Panc1 (cell line): ENCODE data around the gene RAMP1. TPM values are rescaled to one million over a fixed set of nuclear protein-coding genes. Genes with fewer than 3 reads are reported as not detected.

ENCODE experiments used
- ATAC-seq: fragments of 200-7000 bp; cut with Tn5 transposase; 2 replicates; pipeline ENCODE4 v1.9.1; 2020; ENCODE audit warnings: mild to moderate bottlenecking, moderate library complexity
- BruUV-seq: library from RNA; stranded (reverse); fragments of 400-500 nt; replicated peaks from 2 replicates; lab custom pipeline; 2021; lab: Mats Ljungman, UMichigan
- CTCF ChIA-PET: fragments of 300-600 bp; sonication (Branson Sonifier 250); formaldehyde crosslinking; loops from one replicate; lab custom pipeline; 2022; ENCODE audit warnings: antibody characterized with exemption; lab: Charles Lee
- POLR2A ChIA-PET: fragments of 300-600 bp; sonication (Branson Sonifier 250); formaldehyde crosslinking; loops from one replicate; lab custom pipeline; 2022; ENCODE audit warnings: antibody characterized with exemption; lab: Charles Lee
- DNase-seq: peaks from one replicate; pipeline ENCODE4 v3.0.0-alpha.2; 2010; ENCODE audit warnings: low read depth, low spot score
- H3K27ac ChIP-seq: 2 replicates; pipeline ENCODE4 v1.5.1; 2011; ENCODE audit warnings: mild to moderate bottlenecking, low read length, inconsistent platforms
- H3K27me3 ChIP-seq: fragments of 200-500 bp; sonication (Bioruptor generic); 2 replicates; pipeline ENCODE4 v1.6.0; 2014; ENCODE audit warnings: low read length, inconsistent platforms; ENCODE audit not compliant: control insufficient read depth, insufficient read depth
- H3K36me3 ChIP-seq: fragments of 200-500 bp; sonication (Bioruptor generic); 2 replicates; pipeline ENCODE4 v1.5.1; 2014; ENCODE audit warnings: inconsistent platforms, mild to moderate bottlenecking, low read length, moderate library complexity; ENCODE audit not compliant: control insufficient read depth, insufficient read depth
- H3K4me1 ChIP-seq: 2 replicates; pipeline ENCODE4 v1.5.1; 2011; ENCODE audit warnings: inconsistent platforms, mild to moderate bottlenecking, low read length, moderate library complexity; ENCODE audit not compliant: control insufficient read depth, insufficient read depth
- H3K4me3 ChIP-seq, 2 experiments: 2 replicates each; pipeline ENCODE4 v1.5.1; 2011 to 2012; ENCODE audit warnings: low read depth in 2 of 2, low read length in 2 of 2, mild to moderate bottlenecking in 2 of 2, inconsistent platforms in 1 of 2, moderate library complexity in 1 of 2
- H3K9me3 ChIP-seq: fragments of 200-500 bp; sonication (Bioruptor generic); 2 replicates; pipeline ENCODE4 v1.5.1; 2014; ENCODE audit warnings: low read depth, mild to moderate bottlenecking, inconsistent platforms, low read length, moderate library complexity; ENCODE audit not compliant: control insufficient read depth, insufficient read depth
- POLR2AphosphoS5 ChIP-seq: IDR thresholded peaks from 2 replicates; pipeline ENCODE4 v1.6.1; 2012; ENCODE audit warnings: mild to moderate bottlenecking, low read depth, low read length, moderate library complexity
- SIN3A ChIP-seq: IDR thresholded peaks from 2 replicates; pipeline ENCODE4 v1.6.1; 2012; ENCODE audit warnings: low read depth, mild to moderate bottlenecking, low read length, moderate library complexity, borderline replicate concordance; ENCODE audit not compliant: insufficient read depth
- TCF7L2 ChIP-seq: IDR thresholded peaks from 2 replicates; pipeline ENCODE4 v1.6.1; 2011; ENCODE audit warnings: mild to moderate bottlenecking, low read depth, low read length, inconsistent platforms
- in situ Hi-C: cut with HindIII; loops from 2 replicates; pipeline ENCODE4 v1.10.0; 2016; ENCODE audit warnings: low sequenced_read_pairs, low pct_unique_long_range_greater_than_20kb
- intact Hi-C: fragments of 100-400 bp; cut with micrococcal nuclease; formaldehyde crosslinking; loops from one replicate; pipeline ENCODE4 v1.10.0; 2022; ENCODE audit not compliant: unreplicated experiment
- total RNA-seq: library from RNA; stranded (reverse); gene quantifications from one replicate; pipeline ENCODE4 v1.2.1, GENCODE V29; 2021; ENCODE audit not compliant: unreplicated experiment
- TF ChIP-seq, protein P1 (sequence below), 2 experiments: IDR thresholded peaks; 2 replicates each; pipeline ENCODE4 v1.6.1; 2011 to 2012; ENCODE audit warnings: low read depth in 2 of 2, control low read depth in 1 of 2, low read length in 1 of 2, mild to moderate bottlenecking in 1 of 2, moderate library complexity in 1 of 2; ENCODE audit not compliant: insufficient read depth in 1 of 2
- TF ChIP-seq, protein P2 (sequence below): fragments of 450-650 bp; IDR thresholded peaks from 2 replicates; pipeline ENCODE4 v1.5.1; 2017; ENCODE audit warnings: mild to moderate bottlenecking

Gene RAMP1
- total RNA-seq, 1 experiment from 2014 or later: 17.6 TPM

DNA sequence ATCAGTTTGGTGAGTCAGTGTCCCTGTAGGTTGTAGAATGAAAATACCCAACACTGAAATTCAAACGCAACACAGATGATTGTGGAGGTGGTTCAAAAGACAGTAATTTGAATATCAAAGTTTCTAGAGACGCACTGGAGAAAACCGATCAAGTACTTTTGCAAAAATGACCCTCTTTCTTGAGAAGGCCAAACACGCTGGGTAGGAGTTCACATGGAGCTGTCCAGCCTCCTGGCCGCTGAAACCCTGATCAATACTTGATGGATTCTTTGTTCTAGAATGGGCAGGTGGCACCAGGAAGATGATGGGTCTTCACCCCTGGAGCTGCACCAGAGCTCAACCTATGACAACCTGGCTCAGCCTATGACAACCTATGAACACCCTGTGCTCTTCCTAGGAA lies 67.7 kb downstream of the RAMP1 start:
- BruUV-seq: no TSS peak
- CTCF ChIA-PET: no interaction called here
- H3K27me3 ChIP-seq: no peaks in the 10 kb centered on the region
- POLR2A ChIA-PET: interaction anchor here (0.7 kb wide), 1 partner anchor 1729 kb away, joined by 3 read pairs; no protein-coding TSS in a partner anchor
- ATAC-seq (no peak), DNase-seq (no peak)
- H3K36me3 ChIP-seq: no peaks in the 10 kb centered on the region
- H3K4me1 ChIP-seq: 0 out of 2 replicates have a peak, but pooled peaks cover 4% of the 10 kb centered on the region
- intact Hi-C loops (no loop called here), in situ Hi-C loops (no loop called here)
- TF ChIP-seq TCF7L2: no peak
- TF ChIP-seq, protein P1, sequence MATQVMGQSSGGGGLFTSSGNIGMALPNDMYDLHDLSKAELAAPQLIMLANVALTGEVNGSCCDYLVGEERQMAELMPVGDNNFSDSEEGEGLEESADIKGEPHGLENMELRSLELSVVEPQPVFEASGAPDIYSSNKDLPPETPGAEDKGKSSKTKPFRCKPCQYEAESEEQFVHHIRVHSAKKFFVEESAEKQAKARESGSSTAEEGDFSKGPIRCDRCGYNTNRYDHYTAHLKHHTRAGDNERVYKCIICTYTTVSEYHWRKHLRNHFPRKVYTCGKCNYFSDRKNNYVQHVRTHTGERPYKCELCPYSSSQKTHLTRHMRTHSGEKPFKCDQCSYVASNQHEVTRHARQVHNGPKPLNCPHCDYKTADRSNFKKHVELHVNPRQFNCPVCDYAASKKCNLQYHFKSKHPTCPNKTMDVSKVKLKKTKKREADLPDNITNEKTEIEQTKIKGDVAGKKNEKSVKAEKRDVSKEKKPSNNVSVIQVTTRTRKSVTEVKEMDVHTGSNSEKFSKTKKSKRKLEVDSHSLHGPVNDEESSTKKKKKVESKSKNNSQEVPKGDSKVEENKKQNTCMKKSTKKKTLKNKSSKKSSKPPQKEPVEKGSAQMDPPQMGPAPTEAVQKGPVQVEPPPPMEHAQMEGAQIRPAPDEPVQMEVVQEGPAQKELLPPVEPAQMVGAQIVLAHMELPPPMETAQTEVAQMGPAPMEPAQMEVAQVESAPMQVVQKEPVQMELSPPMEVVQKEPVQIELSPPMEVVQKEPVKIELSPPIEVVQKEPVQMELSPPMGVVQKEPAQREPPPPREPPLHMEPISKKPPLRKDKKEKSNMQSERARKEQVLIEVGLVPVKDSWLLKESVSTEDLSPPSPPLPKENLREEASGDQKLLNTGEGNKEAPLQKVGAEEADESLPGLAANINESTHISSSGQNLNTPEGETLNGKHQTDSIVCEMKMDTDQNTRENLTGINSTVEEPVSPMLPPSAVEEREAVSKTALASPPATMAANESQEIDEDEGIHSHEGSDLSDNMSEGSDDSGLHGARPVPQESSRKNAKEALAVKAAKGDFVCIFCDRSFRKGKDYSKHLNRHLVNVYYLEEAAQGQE (IDR thresholded peaks at IDR 0.05; ENCODE audit: insufficient read depth in 1 of 2, low read depth in 2 of 2, low read length in 1 of 2): peak; percentile 76 to 79
- no peak overlapping the region for H3K27ac ChIP-seq
- no peak overlapping the region for H3K4me3 ChIP-seq
- H3K9me3 ChIP-seq: no peaks in the 10 kb centered on the region

DNA sequence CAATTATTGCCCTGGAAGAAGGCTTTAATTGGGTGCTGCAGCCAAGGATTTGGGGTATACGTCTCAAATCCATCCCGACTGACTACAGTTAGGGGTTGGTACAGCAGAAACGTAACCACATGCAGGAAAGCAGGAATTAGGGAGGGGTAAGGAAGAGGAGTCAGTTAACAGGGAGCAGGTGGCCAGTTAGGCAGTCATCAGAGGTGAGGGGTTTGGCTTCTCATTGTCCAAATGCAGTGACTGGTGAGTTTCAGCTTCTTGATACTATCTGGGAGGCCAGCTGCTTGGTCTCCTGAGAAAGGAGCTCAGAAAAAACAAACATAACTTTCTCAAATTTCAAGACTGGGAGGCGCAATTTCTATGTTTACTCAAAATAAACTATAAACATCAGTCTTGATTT lies 68.6 kb downstream of the RAMP1 start:
- H3K4me3 ChIP-seq: no peak overlapping the region
- in situ Hi-C loops: no loop called here
- no peak for ATAC-seq
- DNase-seq: no peak
- no TSS peak for BruUV-seq
- intact Hi-C loops: no loop called here
- CTCF ChIA-PET: no interaction called here
- 0 out of 2 replicates have a peak, but pooled peaks cover 4% of the 10 kb centered on the region for H3K4me1 ChIP-seq
- TF ChIP-seq POLR2AphosphoS5 (no peak), SIN3A (no peak)
- TF ChIP-seq, protein P2, sequence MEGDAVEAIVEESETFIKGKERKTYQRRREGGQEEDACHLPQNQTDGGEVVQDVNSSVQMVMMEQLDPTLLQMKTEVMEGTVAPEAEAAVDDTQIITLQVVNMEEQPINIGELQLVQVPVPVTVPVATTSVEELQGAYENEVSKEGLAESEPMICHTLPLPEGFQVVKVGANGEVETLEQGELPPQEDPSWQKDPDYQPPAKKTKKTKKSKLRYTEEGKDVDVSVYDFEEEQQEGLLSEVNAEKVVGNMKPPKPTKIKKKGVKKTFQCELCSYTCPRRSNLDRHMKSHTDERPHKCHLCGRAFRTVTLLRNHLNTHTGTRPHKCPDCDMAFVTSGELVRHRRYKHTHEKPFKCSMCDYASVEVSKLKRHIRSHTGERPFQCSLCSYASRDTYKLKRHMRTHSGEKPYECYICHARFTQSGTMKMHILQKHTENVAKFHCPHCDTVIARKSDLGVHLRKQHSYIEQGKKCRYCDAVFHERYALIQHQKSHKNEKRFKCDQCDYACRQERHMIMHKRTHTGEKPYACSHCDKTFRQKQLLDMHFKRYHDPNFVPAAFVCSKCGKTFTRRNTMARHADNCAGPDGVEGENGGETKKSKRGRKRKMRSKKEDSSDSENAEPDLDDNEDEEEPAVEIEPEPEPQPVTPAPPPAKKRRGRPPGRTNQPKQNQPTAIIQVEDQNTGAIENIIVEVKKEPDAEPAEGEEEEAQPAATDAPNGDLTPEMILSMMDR: no peak
- no peaks in the 10 kb centered on the region for H3K9me3 ChIP-seq
- no peaks in the 10 kb centered on the region for H3K27me3 ChIP-seq
- POLR2A ChIA-PET: no interaction called here
- H3K36me3 ChIP-seq: no peaks in the 10 kb centered on the region
- no peak overlapping the region for H3K27ac ChIP-seq

DNA sequence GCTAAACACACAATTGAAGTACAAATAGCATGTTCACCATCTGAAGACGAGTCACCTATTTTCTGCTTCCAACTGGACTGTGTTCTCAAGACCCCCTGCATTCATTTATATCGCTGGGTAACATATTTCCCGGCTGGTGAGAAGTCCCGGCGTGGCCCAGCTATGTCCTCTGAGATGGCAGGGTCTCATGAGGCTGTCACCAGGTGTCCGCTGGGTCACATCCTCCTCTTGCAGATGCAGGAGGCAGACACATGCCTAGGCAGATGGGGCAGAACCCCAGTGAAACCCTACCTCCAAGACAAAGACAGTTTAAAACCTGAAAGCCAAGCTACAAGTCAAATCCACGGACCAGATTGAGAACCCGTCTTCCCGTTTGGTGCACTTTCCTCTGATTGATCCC lies 70.6 kb downstream of the RAMP1 start:
- Histone ChIP-seq H3K36me3 (no peaks in the 10 kb centered on the region), H3K27ac (no peak overlapping the region), H3K9me3 (no peaks in the 10 kb centered on the region), H3K27me3 (no peaks in the 10 kb centered on the region), H3K4me1 (no peaks in the 10 kb centered on the region), H3K4me3 (no peak overlapping the region)
- CTCF ChIA-PET: no interaction called here
- ATAC-seq: no peak
- intact Hi-C loops: no loop called here
- POLR2A ChIA-PET: no interaction called here
- in situ Hi-C loops: no loop called here
- TF ChIP-seq SIN3A: no peak
- TF ChIP-seq, protein P2: no peak
- TF ChIP-seq POLR2AphosphoS5: no peak
- TF ChIP-seq, protein P1 (IDR thresholded peaks at IDR 0.05; ENCODE audit: insufficient read depth in 1 of 2, low read depth in 2 of 2, low read length in 1 of 2): no peak
- TF ChIP-seq TCF7L2: no peak
- no peak for DNase-seq
- no TSS peak for BruUV-seq
